DMS153 treated with DMSO at 0.1 percent for 48 hours (cell line): ENCODE measurements around the gene TBC1D28.
"Not testable (repeated sequence)": the region's sequence is repeated elsewhere in the genome, so short reads cannot be mapped to it uniquely, and the experiment has no call there.

Source experiments
- DNase-seq: peaks from one replicate; lab custom pipeline; 2025; ENCODE audit not compliant: unreplicated experiment; lab: John Stamatoyannopoulos, UW

The TBC1D28 gene

DNA sequence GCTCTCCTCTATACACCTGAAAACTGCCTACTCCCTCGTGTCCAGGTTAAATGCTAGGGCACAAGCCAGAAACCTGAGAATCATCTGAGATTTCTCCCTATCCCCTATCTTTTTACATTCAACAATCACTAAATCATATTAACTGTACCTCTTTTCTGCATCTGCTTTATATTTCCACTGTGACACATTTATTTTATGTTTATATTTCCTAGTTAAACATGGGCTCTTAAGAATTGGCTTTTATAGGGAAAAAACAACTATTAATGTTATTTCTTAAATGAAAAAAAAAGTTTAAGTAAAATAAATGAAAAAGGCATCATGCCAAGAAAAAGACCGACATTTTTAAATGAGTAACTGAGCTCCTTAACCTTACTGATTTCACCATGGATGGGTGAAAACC is 26.6 kb downstream of the TBC1D28 start:
- DNase-seq, result not testable (repeated sequence)

- not testable (repeated sequence) for DNase-seq
Observed at GRCh38 chr17:18613016-18613415, 31.2 kb downstream of the TBC1D28 start.

DNA sequence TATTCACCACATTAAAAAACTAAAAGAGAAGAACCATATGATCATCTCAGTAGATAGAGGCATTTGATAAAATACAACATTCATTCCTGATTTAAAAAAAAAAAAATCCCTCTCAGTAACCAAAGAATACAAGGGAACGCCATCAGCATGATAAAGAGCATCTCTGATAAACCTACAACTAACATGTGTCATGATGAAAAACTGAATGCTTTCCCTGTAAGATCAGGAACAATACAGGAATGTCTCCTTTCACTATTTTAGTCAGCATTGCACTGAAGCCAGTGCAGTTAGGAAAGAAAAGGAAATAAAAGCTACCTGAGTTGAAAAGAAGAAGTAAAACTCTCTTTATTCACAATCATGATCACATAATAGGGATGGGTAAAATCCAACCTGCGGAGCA is 51.1 kb downstream of the TBC1D28 start:
- DNase-seq, result not testable (repeated sequence)
